NK-92 (cell line): ENCODE measurements around the gene TANC1.

Experiments used
- DNase-seq: peaks from one replicate; lab custom pipeline; 2025; ENCODE audit not compliant: unreplicated experiment; lab: John Stamatoyannopoulos, UW

Gene TANC1

DNA sequence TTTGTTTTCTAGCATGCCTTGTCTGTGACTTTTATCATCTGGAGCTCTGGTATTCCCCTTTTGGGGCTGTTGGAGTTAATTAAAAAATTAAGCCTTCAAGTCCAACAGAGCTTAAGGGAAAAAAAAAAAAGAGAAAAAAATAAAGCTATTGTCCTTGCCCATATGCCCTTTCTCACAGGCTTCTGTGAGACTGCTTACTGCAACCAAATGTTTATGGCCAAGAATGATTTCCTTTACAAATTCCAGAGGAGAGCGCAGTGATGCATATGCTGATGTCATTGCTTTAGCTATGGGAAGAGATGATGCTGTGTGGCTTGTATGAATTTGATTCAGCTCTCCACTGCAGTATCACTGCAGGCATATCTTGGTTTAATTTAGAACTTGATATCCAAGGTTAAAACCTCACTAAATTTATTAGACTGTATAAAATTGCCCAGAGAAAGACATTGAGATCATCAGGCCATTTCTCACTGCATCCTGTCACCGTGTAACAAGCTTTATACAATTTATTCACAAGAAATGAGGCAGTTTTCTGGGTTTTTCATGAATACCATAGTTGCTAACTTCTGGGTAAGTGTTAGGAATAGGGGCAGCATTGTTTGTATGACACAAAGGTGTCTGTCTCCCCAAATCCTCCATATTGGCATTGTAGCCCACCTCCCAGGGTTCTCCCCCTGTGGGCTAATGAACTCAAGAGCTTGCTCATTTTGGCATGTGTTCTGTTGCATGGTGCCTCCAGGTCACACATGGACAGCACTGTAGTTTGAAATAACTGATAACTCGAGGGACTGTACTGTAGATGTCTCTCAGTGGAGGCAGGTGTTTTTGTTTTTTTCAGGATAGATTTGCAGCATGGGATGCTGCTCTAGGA lies 85.0 kb downstream of the TANC1 start:
- no peak for DNase-seq

DNA sequence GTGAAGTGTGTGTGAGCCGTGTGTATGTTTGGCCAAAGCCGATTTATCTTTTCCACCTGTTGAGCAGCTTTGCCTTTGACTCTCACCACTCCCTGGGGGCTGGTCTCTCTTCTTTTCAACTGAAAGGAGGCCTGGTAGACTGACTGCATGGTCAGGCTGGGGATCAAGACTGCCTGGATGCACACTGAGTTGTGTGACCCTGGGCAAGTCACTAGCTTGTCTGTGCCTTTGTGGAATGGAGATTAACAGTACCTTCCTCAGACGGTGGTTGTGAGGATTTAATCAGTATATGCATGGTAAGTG lies 85.5 kb downstream of the TANC1 start:
- no peak for DNase-seq

DNA sequence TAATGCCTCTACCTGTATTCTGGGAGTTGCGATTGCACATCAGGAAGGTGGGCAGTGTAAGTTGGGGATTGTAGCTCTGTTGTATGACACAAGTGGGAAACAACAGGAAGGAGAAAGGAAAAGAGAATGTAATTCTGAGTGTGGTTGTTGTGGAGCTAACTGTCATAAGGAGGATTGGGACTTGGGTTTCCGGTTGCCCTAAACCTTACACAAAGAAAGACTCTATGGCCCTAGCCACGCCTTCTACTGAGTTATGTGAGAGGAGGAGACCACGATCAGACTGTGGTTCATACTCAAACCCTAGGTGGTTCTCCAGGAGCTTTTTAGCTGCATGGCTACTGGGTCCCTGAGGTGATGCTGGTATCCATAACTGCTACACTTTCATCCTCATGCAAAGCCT lies 86.5 kb downstream of the TANC1 start:
- no peak for DNase-seq

DNA sequence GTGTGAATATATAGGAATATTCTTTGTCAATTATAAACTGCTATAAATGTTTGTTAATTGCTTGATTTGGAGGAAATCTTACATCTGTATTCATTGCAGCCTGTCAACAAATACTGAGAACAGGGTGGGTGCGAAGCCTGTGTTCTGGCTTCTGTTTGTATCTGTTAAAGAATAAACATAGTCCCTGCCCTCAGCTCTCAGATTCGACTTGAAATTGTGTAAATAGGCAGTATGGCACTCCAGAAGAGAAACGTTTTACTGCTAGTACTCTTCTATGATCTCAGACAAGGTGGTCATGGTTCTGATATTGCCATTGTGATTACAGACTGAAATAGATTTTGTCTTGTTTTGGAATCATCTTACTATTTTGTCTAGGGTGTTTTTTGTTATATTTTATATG lies 92.1 kb downstream of the TANC1 start:
- DNase-seq, result no peak

DNA sequence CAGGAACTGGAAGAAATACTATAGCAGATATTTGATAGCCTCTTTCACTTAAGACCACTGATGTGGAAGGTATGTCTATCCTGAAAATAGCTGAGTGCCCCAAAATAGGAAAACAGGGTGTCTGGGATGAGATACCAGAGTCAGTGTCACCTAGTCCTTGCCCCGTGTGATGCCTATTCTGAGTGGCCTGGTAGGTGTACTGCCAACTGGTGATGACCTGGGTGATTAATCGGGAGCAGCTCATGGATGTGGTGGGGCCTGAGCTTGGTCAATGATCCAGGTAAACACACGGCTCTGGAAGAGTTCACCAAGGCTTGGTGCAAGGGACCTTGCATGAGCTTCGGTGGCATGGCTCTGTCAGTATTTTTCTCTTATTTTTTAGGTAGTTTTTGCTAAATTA lies 95.2 kb downstream of the TANC1 start:
- DNase-seq, result no peak

DNA sequence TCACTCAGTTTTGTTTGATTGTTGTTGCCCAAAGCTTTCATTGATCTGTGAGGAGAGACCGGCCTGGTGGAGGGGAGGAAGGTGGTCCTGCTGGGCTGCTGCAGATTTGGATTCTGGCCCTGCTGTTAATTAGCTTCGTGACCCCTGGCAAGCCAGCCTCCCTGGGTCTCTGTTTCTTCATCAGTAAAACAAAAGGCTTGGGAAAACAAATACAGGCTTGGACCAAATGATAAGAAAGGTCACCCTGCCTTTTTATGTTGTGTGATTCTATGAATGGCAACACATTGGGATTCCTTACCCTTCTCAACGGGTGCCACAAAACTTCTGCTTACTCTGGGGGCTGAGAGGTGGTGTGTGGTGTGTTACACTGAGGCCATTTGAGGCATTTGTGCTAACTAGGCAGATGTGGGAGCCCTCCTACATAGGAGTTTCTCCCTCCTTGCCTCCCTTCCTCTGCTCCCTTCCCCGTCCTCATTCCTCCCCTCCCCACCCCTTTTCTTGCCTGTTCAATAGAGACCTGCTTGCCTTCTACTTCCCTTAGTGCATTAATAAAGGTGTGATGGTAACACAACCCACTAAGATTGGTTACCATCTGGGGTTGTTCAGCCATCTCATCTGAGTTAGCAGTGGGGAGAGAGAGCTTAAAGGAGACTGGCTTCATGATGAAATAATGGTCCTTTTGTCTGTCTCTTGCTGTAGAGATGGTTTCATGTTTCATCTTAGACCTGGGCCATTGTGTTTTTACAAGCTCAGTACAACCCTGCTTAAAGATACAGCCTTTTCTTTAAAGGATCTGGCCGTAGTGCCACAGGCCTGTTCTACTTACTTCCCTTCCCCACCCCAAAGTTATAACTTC lies 96.2 kb downstream of the TANC1 start:
- no peak for DNase-seq

DNA sequence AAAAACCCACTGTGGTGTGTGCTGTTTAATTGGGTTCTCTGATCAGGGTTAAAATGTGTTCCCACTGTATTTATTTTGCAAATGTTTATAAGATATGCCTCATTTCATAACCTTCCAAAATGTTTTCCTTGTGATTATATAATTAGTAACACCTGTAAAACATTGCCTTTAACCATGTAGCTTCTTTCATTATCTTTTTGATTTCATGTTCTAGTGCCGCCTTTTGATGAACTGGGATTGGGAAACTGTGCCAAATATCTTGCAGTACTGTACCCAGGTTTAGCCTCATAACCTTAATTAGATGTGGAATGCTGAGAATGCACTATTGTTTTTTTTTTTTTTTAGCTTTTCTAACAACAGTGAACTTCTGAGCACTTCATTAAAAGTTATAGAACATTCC lies 96.9 kb downstream of the TANC1 start:
- DNase-seq, result no peak

DNA sequence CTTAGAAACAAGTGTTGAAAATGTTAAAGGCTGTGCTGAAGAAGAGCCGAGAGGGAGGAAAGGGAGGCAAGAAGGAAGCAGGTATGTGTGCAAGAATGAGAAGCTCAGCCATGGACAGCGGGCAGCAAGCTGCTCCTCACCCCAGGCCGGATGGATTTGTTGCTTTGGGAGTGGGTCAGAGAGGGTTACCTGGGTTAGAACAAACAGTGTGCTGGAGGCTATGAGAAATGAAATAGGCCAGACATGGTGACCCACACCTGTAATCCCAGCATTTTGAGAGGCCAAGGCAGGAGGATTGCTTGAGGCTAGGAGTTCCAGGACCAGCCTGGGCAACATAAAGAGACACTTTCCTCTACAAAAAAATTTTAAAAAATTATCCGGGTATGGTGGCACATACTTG lies 97.5 kb downstream of the TANC1 start:
- no peak for DNase-seq

DNA sequence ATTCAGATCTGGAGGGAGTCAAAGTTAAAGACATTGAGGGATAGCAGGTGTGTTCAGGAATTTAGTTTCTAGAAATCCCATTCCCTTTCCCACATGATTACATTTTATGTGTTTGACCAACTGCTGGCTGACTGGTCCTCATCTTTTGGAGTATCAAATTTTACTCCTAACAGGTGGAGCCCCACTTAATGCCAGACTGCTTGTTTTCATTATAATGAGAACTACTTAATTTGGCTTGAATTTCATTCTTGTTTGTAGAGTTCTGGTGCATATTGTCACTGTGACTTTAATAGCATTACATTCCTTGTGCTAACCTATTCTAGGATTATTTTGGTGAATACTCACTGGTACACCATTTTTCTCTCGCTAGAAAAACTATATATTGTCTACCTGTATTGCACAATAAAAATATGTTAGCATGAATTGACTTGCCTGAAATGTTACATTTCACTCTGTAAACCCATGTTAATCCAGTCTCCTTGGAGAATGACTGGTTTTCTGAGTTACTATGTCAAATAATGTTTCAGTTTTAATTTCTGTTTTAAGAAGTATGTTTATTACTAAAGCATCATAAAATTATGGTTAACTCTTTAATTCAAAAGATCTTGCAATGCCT lies 98.2 kb downstream of the TANC1 start:
- DNase-seq, result no peak

DNA sequence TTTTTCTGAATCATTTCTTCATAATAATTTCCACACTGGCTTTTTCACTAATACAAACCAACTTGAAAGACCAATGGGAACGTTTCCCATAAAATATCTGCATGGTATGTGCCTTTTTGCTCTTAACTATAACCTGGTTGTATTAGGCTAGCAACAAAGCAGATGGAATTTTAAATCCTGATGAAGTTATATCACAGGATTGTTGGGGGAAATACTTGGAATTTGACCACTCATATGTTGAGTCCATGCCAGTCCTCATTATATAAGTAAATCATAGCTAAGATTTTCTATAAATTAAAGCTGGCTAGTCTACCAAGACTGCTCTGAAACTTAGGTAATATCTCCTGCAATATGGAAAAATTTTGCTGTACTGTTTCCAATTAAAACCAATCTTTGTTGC lies 99.5 kb downstream of the TANC1 start:
- DNase-seq, result no peak

DNA sequence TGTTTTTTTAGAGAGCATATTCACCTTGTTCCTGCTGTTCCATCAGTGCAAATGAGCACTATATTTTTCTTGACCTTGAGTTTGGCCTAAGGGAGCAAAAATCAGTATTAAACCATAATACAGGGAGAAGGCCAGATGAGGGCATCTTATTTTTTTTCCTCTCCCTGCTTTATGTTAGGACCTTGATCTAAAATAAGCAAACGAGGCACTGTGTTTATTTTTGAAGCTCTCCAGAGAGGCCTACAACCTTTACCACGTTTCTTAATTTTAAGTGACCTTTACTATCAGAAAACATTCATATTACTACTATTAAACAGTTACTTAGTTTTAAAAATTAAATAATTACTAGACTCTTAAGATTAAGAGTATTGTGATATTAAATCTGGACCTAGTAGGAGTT lies 100.8 kb downstream of the TANC1 start:
- no peak for DNase-seq

DNA sequence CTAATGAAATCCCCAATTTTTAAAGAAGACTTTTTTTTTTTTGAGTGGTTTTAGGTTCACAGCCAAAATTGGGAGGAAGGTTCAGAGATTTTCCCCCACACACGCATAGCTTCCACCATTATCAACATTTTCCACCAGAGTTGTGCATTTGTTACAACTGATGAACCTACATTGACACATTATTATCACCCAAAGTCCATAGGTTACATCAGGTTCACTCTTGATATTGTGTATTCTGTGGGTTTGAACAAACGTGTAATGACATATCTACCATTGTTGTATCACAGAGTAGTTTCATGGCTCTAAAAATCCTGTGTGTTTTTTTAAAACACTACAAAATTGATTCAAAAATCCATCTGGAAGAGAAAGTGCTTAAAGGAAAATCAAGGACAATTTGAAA lies 101.8 kb downstream of the TANC1 start:
- no peak for DNase-seq

DNA sequence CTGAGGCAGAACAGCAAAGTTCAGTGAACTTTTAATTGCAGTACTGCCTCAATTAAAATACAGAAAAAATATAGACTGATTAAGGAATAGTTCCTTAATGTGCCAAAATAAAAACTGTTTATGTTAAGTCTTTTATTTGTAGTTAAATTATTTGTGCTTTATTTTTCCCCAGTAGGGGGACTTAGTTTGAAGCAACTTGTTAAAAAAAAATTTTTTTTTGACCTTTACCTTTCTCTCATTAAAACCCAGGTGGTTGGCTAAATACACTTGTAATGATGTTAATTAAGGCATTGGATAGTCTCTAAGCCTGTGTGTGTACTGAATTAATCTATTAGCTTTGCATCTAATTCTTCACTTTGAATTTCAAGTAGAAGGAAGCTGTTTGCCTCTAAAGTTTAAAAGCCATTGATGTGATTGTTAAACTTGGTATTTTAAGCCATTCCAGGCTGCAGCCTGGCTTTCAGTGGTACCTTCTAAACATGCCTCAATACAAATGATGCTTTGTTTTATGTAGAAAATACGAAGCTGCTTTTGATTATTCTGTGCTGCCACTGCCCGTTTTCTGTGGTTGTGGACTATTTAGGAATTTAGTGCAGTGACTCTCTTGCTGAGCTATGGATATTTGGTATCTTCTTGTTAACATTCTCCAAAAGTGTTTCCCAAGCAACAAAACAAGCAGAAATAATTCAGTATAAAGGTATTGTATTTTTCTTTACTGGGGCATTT lies 102.9 kb downstream of the TANC1 start:
- no peak for DNase-seq

DNA sequence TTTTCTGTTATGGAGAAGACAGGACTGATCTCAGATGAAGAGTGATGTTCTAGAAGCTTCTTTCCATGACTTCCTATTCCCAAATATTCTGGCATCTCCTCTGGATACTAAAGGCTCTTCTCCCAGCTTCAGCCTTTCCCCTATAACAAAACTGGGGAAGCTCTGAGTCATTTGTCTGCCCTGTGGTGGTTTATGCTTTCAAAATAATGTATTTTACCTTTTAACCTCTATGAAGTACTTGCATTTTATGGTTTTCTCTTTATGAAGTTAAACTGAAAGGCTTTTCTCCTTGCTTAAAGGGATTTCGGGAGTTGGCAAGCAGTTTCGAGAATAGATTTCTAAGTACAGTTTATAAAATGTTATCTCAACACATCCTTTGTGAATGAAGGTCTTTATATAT lies 104.4 kb downstream of the TANC1 start:
- DNase-seq, result no peak

DNA sequence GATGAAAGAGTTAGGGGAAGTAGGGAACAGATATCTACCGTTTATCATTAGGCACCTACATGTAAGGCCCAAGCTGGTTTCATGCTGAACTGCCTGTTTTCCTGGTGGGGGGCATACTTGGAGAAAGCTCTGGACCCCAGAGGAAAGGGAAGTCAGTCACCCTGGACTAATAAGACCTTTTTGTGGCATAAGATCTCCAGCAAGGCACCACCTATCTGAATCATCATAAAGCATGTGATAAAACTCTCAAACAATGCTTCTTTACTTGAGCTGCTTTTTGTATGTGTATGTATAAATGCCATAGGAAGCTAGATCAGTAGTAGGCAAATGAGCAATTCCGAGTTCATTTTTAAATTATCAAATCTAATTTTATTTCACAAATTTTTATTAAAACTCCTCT lies 104.8 kb downstream of the TANC1 start:
- DNase-seq, result no peak

DNA sequence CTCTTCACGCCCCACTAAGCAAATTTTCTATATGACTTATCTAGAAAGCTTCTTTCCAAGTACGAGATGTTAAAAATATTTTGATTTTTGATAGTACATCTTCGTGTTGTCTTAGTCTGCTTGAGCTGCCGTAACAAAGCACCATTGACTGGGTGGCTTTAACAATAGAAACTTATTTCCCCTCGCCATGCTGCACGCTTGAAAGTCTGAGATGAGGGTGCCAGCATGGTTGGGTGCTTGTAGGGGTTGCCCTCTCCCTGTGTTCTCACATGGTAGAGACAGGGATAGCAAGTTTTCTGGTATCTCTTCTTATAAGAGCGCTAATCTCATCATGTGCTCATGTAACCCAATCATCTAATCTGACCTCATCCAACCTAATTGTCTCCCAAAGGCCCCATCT lies 106.2 kb downstream of the TANC1 start:
- DNase-seq, result no peak

DNA sequence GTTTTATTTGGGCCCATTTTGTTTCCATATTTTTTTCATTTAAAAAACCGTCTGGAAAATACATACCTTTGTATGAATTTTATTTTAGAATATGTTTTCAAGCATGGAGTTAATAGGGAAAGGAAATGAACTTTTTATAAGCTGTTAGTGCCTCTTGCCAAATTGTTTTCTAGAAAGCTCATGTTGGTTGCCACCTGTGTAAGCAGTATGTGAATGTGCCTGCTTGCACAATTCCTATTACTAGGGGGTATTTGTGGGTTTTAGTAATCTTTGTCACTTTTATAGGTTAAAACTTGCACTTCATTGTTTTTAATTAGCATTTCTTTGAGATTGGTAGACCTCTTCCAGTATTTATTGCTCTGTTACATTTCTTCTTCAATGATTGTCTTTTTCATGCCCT lies 107.3 kb downstream of the TANC1 start:
- DNase-seq, result no peak

DNA sequence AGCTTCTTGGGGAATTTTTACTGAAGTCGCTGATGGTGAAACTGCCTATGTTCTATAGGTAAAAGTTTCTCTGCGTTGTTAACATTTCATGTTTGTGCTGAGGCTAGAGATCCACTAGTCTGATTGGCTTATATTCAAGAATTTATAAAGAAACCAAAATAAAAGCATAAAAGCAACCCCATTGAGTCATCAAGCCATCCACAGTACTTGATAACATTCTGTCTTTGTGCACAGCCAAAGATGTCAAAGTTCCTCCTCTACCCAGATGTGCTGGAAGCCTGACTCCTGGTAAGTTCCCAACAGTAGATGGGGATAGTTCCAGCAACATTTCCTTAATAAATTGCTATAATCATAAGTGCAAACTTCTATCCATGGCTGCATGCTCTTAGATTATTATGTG lies 107.8 kb downstream of the TANC1 start:
- DNase-seq, result no peak

DNA sequence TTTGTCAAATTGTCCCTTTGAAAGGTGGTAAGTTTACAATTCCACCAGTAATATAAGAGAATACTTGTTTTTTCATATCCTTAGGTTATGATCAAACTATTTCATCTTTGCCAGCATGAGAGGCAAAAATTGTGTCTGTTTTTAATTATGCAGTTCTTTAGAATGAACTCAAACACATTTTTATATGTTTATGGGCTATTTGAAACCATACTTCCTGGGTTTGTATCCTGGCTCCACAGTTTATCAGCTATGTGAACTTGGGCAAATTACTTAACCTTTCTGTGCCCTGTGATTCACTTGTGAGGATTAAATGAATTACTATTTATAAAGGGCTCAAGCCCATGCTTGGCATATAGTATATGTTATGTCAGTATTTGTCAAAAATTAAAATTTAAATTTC lies 109.4 kb downstream of the TANC1 start:
- DNase-seq, result no peak

DNA sequence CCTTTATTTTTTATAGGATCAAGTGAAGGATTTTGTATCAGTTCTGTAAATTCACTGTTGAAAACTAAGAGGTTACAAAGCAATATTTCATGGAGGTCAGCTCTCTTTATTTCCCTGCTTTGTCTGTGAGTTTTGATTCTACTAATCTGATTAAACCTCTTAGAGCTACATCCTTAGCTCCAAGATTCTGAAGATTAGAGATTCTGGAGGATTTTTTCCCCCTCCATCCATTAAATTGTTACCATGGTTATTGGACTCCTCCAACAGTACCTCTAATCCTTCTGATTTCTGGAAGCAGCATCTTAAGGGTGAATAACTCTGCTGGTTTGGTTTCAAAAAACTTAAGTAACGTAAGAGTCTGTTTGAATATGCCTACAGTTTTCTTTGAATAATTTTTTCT lies 110.0 kb downstream of the TANC1 start:
- DNase-seq, result no peak

DNA sequence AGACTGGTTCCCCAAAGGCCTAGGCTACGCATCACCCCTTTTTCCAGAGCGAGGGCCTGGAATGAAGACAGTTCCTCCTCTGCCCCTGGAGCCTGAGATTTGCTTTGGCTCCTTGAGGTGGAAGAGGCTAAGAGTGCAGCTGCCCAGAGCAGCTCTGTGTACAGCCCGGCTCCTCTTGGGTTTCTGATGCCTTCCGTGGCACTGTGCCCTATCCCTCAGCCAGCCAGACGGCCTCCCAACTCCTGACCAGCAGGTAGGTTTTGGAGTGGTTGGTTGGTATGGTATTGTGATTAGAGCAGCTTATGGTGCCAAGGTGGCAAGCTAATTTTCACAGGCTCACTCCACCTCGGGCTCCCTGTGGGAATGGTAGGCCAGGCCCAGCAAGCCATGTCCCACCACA lies 112.2 kb downstream of the TANC1 start:
- DNase-seq, result no peak
